ENCODE measurements around the gene BTAF1.
"Not testable (repeated sequence)": the region's sequence is repeated elsewhere in the genome, so short reads cannot be mapped to it uniquely, and the experiment has no call there.

The BTAF1 gene

DNA sequence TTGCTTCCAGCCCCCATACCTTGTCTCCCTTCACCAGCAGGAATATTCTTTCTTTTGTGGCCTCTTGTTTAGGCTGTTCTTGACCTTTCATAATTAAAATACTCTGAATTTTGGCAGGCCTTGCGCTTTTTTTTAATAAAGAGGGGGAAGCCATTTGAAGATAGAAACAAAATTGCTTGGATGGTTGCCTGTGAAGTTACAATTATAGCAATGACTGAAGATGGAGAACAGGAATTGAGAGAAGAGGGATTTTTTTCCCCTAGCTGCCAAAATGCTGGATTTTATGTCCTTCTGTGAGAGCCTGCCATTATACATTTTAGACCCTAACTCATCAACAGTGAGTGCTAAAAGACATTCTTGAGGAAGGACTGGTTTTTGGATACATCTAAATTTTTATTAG lies 39.0 kb upstream of the BTAF1 start:
- H3K4me3 ChIP-seq (ENCODE audit: low read depth, low read length), result no peak overlapping the region
- TF ChIP-seq, protein P1, sequence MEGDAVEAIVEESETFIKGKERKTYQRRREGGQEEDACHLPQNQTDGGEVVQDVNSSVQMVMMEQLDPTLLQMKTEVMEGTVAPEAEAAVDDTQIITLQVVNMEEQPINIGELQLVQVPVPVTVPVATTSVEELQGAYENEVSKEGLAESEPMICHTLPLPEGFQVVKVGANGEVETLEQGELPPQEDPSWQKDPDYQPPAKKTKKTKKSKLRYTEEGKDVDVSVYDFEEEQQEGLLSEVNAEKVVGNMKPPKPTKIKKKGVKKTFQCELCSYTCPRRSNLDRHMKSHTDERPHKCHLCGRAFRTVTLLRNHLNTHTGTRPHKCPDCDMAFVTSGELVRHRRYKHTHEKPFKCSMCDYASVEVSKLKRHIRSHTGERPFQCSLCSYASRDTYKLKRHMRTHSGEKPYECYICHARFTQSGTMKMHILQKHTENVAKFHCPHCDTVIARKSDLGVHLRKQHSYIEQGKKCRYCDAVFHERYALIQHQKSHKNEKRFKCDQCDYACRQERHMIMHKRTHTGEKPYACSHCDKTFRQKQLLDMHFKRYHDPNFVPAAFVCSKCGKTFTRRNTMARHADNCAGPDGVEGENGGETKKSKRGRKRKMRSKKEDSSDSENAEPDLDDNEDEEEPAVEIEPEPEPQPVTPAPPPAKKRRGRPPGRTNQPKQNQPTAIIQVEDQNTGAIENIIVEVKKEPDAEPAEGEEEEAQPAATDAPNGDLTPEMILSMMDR (conservative IDR thresholded peaks at IDR 0.05; ENCODE audit: low read depth, low read length), result no peak
- no peak for DNase-seq (ENCODE audit: low read depth)

- H3K4me3 ChIP-seq (ENCODE audit: low read depth, low read length), result no peak overlapping the region
- TF ChIP-seq, protein P1 (conservative IDR thresholded peaks at IDR 0.05; ENCODE audit: low read depth, low read length), result no peak
- DNase-seq (ENCODE audit: low read depth), result no peak
Measured at GRCh38 chr10:91885362-91886079, 38.0 kb upstream of the BTAF1 start.

DNA sequence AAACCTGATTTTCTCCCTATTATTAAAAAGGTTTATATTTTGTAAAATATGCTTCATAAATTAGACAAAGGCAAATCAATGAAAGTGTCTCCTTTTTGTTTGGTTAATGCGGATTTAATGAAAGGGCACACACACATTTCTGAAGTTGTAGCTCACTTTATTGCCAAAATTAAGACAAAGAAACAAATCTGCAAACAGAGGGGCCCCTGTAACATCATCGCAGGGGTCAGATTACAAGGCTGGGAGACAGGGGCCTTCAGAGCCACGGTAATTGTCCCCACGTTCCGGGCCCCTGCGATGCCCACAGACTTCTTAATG lies 36.7 kb upstream of the BTAF1 start:
- peak overlapping the region; percentile 67 for H3K4me3 ChIP-seq (ENCODE audit: low read depth, low read length)
- no peak for DNase-seq (ENCODE audit: low read depth)
- TF ChIP-seq, protein P1 (conservative IDR thresholded peaks at IDR 0.05; ENCODE audit: low read depth, low read length), result no peak

- H3K4me3 ChIP-seq (ENCODE audit: low read depth, low read length), result peak overlapping the region; percentile 67
- TF ChIP-seq, protein P1 (conservative IDR thresholded peaks at IDR 0.05; ENCODE audit: low read depth, low read length), result no peak
- DNase-seq (ENCODE audit: low read depth), result peak; percentile 61
Measured at GRCh38 chr10:91887272-91888076, 36.1 kb upstream of the BTAF1 start.

DNA sequence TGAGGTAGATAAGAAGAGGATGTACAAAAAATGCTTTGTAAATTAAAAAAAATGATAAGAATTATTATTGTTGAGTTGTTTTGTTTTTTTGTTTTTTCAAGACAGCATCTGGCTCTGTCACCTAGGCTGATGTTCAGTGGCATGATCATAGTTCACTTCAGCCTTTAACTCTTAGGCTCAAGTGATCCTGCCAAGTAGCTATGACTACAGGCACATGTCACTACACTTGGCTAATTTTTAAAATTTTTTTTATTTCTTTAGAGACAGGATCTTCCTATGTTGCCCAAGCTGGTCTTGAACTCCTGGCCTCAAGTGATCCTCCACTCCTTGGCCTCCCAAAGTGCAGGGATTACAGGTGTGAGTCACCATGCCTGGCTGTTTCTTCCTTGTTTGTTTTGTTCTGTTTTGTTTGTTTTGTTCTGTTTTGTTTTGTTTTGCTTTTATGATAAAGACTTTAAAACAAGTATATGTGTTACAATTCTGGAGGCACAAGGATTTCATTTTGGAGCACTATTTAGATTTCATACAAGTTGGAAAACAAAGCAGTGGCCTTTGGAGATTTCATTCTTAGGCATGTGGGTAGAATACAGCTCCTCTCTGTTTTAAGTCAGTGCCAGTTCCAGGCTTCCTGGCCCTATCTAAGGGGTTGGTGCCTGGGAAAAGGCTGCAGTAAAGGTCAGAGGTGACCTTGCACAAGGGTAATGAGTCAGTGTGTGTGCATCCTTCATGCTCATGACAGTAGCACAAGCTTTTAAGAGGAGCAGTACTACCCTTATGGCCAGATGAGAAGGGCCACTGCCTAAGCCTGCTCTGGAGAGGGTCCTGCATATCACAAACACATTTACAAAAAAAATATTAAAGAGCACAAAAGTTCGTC lies 32.2 kb upstream of the BTAF1 start:
- TF ChIP-seq, protein P1 (conservative IDR thresholded peaks at IDR 0.05; ENCODE audit: low read depth, low read length), result no peak
- H3K4me3 ChIP-seq (ENCODE audit: low read depth, low read length), result no peak overlapping the region
- DNase-seq (ENCODE audit: low read depth), result peak; percentile 88

- DNase-seq (ENCODE audit: low read depth), result no peak
- TF ChIP-seq, protein P1 (conservative IDR thresholded peaks at IDR 0.05; ENCODE audit: low read depth, low read length), result no peak
- no peak overlapping the region for H3K4me3 ChIP-seq (ENCODE audit: low read depth, low read length)
Measured at GRCh38 chr10:91893051-91893450, 30.5 kb upstream of the BTAF1 start.

GRCh38 chr10:91894261-91894685 lies 29.3 kb upstream of the BTAF1 start:
- not testable (repeated sequence) for H3K4me3 ChIP-seq (ENCODE audit: low read depth, low read length); DNase-seq (ENCODE audit: low read depth)
